HL-60 (cell line): ENCODE results near the gene IL17A.

ENCODE experiments used
- DNase-seq, 2 experiments: peaks; one replicate each; pipeline ENCODE4 v3.0.0-alpha.2; 2010 to 2020; ENCODE audit warnings: low read depth in 1 of 2, low spot score in 1 of 2
- H3K27ac ChIP-seq: fragments of 250-450 bp; sonication (Bioruptor Pico); replicated peaks from 2 replicates; pipeline ENCODE4 v1.5.1; 2020; ENCODE audit warnings: mild to moderate bottlenecking, moderate library complexity
- H3K27me3 ChIP-seq: fragments of 250-450 bp; sonication (Bioruptor Pico); 2 replicates; pipeline ENCODE4 v1.5.1; 2021; ENCODE audit warnings: mild to moderate bottlenecking, moderate library complexity; ENCODE audit not compliant: insufficient read depth, poor library complexity, severe bottlenecking
- H3K4me3 ChIP-seq: replicated peaks from 2 replicates; pipeline ENCODE4 v1.5.1; 2011; ENCODE audit warnings: mild to moderate bottlenecking, control low read depth, low read length; ENCODE audit not compliant: insufficient read depth
- CTCF ChIP-seq: IDR thresholded peaks from one replicate; pipeline ENCODE4 v1.5.1; 2011; ENCODE audit warnings: low read length, control low read depth, inconsistent platforms; ENCODE audit not compliant: insufficient read depth
- GABPA ChIP-seq: IDR thresholded peaks from 2 replicates; pipeline ENCODE4 v1.6.1; 2012; ENCODE audit warnings: low read depth
- POLR2AphosphoS5 ChIP-seq: IDR thresholded peaks from 2 replicates; pipeline ENCODE4 v1.6.1; 2012; ENCODE audit warnings: low read depth
- SPI1 ChIP-seq: IDR thresholded peaks from 2 replicates; pipeline ENCODE4 v1.6.1; 2012; ENCODE audit warnings: low read depth, mild to moderate bottlenecking, borderline replicate concordance
- TF ChIP-seq, protein P1 (sequence below): IDR thresholded peaks from 2 replicates; pipeline ENCODE4 v1.6.1; 2012; ENCODE audit warnings: low read depth; ENCODE audit not compliant: insufficient replicate concordance

Gene IL17A

GRCh38 chr6:52157301-52157941 is 28.8 kb upstream of the IL17A start:
- H3K4me3 ChIP-seq = no peak overlapping the region
- H3K27me3 ChIP-seq = peaks cover 7% of the 10 kb centered on the region
- H3K27ac ChIP-seq = no peak overlapping the region
- TF ChIP-seq GABPA (no peak), SPI1 (no peak), CTCF (no peak), POLR2AphosphoS5 (no peak)
- TF ChIP-seq, protein P1, sequence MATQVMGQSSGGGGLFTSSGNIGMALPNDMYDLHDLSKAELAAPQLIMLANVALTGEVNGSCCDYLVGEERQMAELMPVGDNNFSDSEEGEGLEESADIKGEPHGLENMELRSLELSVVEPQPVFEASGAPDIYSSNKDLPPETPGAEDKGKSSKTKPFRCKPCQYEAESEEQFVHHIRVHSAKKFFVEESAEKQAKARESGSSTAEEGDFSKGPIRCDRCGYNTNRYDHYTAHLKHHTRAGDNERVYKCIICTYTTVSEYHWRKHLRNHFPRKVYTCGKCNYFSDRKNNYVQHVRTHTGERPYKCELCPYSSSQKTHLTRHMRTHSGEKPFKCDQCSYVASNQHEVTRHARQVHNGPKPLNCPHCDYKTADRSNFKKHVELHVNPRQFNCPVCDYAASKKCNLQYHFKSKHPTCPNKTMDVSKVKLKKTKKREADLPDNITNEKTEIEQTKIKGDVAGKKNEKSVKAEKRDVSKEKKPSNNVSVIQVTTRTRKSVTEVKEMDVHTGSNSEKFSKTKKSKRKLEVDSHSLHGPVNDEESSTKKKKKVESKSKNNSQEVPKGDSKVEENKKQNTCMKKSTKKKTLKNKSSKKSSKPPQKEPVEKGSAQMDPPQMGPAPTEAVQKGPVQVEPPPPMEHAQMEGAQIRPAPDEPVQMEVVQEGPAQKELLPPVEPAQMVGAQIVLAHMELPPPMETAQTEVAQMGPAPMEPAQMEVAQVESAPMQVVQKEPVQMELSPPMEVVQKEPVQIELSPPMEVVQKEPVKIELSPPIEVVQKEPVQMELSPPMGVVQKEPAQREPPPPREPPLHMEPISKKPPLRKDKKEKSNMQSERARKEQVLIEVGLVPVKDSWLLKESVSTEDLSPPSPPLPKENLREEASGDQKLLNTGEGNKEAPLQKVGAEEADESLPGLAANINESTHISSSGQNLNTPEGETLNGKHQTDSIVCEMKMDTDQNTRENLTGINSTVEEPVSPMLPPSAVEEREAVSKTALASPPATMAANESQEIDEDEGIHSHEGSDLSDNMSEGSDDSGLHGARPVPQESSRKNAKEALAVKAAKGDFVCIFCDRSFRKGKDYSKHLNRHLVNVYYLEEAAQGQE = no peak
- DNase-seq = no peak

GRCh38 chr6:52160472-52161104 is 25.6 kb upstream of the IL17A start:
- Histone ChIP-seq H3K27ac (no peak overlapping the region), H3K4me3 (no peak overlapping the region), H3K27me3 (peaks cover 6% of the 10 kb centered on the region)
- TF ChIP-seq SPI1 (no peak), POLR2AphosphoS5 (no peak), CTCF (no peak), GABPA (no peak)
- TF ChIP-seq, protein P1 = no peak
- DNase-seq = no peak

- H3K27ac ChIP-seq = no peak overlapping the region
- no peak for DNase-seq
- H3K27me3 ChIP-seq = peaks cover 1% of the 10 kb centered on the region
- no peak overlapping the region for H3K4me3 ChIP-seq
- TF ChIP-seq SPI1 (peak; percentile 24; the same call in 1 of the 2 replicates), POLR2AphosphoS5 (no peak), CTCF (no peak)
These were observed 24.3 kb upstream of the IL17A start for GRCh38 chr6:52161689-52162438.
